ENCODE data around the gene MAPRE2.

DNA sequence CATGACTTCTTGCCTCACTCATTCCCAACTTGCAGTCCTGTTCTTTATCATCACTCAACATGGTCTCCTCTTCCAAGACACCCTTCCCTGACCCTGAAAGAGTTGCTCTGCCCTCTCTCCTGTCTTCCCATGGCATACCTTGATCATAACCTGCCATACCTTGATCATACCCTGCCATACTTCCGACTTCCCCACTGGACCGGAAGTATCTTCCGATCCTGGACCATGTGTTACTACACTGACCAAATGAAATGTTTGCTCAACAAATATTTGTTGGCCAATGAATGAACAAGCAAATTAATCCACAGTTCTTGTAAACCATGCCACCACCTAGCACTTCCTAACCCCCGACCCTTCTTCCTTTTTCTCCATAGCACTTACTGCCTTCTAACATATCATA, 138.7 kb downstream of the MAPRE2 start:
- TF ChIP-seq, protein P1, sequence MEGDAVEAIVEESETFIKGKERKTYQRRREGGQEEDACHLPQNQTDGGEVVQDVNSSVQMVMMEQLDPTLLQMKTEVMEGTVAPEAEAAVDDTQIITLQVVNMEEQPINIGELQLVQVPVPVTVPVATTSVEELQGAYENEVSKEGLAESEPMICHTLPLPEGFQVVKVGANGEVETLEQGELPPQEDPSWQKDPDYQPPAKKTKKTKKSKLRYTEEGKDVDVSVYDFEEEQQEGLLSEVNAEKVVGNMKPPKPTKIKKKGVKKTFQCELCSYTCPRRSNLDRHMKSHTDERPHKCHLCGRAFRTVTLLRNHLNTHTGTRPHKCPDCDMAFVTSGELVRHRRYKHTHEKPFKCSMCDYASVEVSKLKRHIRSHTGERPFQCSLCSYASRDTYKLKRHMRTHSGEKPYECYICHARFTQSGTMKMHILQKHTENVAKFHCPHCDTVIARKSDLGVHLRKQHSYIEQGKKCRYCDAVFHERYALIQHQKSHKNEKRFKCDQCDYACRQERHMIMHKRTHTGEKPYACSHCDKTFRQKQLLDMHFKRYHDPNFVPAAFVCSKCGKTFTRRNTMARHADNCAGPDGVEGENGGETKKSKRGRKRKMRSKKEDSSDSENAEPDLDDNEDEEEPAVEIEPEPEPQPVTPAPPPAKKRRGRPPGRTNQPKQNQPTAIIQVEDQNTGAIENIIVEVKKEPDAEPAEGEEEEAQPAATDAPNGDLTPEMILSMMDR (IDR thresholded peaks at IDR 0.05; ENCODE audit: low read length) = no peak
- TF ChIP-seq EZH2 (optimal IDR thresholded peaks at IDR 0.05; ENCODE audit: low read depth, low read length) (no peak), EZH2phosphoT487 (IDR thresholded peaks at IDR 0.05; ENCODE audit: low read length) (no peak)
